Colon (tissue), 2 donors: Measurements from ENCODE around the gene CCL27.
"Not testable (repeated sequence)": the region's sequence is repeated elsewhere in the genome, so short reads cannot be mapped to it uniquely, and the experiment has no call there.

Experiments
- FAIRE-seq: peaks from 2 replicates; lab custom pipeline; 2012; peaks lifted over from hg19 to GRCh38; lab: Jason Lieb, UNC
- donor health status: control.
- donor health status: control.

CCL27 gene

DNA sequence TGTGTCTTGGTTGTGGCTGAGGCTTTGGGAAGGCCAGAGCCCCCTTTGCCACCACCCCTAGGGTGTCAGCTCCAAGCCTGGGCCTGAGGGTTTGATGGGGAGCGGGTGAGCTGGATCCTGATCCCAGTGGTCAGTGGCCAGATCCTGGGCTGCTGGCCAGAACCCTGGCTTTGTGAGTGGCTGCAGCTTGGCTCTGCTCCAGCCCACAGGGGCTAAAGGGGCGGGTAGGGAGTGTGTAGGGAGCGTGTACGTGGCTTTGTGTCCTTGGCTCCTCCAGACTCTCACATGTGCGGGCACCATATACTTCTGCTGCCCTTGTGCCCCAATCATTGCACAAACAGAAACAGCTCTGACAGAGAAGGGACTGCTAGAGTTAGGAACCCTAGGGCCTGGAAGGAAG lies 11.6 kb downstream of the CCL27 start:
- FAIRE-seq: no peak

DNA sequence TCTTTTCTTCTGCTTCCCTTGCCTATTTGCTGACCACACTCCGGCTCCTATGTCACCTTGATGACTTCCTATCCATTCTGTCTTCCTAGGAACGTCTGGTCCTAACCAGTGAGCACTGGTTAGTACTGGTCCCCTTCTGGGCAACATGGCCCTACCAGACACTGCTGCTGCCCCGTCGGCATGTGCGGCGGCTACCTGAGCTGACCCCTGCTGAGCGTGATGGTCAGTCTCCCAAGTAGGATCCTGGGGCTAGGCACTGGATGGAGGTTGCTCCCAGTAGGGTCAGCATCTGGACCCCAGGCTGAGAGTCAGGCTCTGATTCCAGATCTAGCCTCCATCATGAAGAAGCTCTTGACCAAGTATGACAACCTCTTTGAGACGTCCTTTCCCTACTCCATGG lies 13.8 kb downstream of the CCL27 start:
- FAIRE-seq: no peak

- FAIRE-seq: no peak
Measured at GRCh38 chr9:34647651-34648050, 14.8 kb downstream of the CCL27 start.

DNA sequence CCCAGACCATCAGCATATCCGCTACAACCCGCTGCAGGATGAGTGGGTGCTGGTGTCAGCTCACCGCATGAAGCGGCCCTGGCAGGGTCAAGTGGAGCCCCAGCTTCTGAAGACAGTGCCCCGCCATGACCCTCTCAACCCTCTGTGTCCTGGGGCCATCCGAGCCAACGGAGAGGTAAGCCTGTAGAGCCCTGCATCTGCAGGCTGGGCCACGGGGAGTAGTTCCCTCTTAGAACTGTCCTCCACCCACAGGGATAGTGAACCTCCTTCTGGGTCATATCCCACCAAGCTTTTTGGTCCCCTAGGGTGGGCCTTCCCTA lies 15.4 kb downstream of the CCL27 start:
- FAIRE-seq: no peak

DNA sequence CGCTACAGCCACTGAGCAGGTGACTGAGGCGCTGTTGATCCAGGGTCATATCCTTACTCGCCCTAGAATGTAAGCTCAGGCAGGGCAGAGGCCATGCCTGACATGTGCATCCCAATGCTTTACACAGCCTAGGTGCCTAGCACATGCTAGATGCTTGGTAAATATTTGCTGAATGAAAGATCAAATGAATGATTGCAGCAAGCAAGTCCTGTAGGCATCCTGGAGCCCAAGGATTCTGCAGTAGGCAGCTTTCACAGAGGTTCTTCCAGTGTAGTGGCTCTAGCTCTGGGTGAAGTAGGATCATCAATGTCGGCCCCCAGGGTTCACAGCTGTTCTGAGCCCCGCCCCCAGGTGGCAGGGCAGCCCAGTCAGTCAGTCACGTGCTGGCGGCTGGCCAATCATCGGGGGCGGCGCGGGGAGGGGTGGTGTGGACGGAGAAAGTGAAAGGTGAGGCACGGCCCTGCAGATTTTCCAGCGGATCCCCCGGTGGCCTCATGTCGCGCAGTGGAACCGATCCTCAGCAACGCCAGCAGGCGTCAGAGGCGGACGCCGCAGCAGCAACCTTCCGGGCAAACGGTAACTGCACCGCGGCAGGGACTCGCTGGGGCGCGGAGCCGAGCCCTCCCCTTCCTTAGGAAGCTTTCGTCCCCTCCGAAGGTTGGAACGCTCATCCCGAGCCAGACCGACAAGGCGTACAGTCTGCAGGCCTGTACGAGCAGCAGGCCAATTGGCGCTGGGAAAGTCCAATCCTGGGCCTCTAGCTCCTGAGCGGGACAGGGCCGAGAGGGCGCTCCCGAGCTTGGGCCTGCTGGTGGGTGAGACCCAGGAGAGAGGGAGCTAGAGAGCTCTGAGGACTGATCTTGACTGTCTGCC lies 16.0 kb downstream of the CCL27 start, which contains the start of gene GALT:
Gene GALT (plus strand): TSS at position 465 of the 873 bp plus-strand sequence. CDS start 30 bp downstream, at position 495.
- FAIRE-seq: peak; percentile 24

- no peak for FAIRE-seq
Measured at GRCh38 chr9:34644766-34645314, 17.6 kb downstream of the CCL27 start.

GRCh38 chr9:34642679-34643078 lies 19.8 kb downstream of the CCL27 start:
- no peak for FAIRE-seq

DNA sequence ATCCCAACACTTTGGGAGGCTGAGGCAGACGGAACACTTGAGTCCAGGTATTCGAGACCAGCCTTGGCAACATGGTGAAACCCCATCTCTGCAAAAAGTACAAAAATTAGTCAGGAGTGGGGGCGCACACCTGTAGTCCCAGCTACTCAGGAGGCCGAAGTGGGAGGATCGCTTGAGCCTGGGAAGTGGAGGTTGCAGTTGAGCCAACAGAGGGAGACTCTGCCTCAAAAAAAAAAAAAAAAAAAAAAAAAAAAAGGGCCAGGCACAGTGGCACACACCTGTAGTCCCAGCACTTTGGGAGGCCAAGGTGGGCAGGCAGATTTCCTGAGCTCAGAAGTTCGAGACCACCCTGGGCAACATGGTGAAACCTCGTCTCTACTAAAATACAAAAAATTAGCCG lies 23.1 kb downstream of the CCL27 start:
- FAIRE-seq: not testable (repeated sequence)

DNA sequence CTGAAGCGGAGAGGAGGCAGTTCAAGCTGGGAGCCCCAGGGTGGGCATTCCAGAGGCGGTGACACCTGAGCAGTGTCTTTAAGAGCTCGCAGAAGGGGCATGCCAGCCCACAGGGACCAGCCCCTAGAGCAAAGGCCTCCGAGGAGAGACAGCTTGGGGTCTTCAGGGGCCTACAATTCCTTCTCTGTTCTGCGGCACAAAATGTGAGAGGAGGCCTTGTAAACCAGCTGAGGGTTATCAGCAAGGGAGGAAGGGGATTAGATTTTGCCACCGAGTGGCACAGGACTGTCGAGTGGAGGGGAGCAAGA lies 24.4 kb downstream of the CCL27 start:
- FAIRE-seq: no peak

DNA sequence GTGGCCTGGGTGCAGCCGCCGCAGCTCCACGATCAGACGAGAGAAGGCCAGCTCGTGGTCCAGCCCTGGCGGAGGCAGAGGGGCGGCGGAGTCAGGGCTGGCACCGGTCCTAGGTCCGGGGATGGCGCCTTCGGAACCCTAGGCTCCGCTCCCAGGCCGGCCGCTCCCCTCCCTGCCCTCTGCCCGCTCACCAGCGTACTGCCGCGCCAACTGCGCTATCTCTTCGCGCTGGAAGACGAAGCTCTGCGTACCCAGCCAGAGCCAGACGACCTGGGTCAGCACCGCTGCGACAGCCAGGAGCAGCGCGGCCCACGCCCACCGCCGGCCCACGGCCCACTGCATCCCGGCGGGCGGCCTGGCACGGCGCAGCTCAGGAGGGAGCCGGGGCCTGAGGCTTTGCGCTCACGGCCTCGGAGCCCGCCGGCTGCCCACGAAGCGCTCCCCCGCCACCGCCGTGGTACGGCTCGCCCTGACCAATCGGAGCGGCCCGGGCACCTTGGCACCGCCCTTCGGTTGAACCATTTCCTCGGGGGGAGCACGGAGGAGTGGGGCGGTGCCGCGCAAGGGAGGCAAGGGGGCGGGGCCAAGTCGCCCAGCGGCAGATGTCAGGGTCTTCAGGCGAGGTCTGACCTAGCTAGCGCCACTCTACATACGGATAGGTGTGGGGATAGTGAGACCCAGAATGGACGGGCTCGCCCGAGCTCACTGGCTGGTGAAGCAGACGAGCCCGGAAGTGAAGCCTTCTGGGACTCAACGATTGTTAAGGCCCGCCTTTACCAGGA lies 24.9 kb downstream of the CCL27 start, which contains the start of gene SIGMAR1:
Gene SIGMAR1 (minus strand): TSS at position 432 of the 782 bp plus-strand sequence. CDS start 90 bp downstream, at position 342.
- FAIRE-seq: no peak

DNA sequence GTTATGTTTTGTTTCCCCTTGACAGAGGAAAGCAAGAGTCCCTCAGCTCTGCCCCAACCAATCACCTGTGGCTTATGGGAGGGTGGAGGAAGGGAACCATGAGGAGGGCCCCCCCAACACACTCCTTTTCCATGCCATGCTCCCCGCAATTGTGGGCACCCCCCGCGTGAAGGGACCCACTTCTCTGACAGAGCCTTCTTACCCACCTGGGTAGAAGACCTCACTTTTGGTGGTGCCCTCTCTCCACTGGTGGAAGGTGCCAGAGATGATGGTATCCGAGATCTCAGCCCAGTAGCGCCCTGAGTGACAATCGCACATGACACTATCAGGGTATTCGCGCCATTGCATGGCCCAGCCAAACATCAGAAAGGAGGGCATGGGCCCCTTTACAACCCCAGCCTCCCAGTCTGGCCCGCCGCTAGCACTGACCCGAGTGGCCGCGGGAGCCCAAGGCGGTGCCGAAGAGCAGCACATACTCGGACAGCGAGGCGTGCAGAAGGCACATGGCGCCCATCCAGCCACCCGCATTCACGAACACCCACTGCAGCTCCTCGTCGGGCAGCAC lies 25.6 kb downstream of the CCL27 start:
- no peak for FAIRE-seq

GRCh38 chr9:34635556-34635955 lies 26.9 kb downstream of the CCL27 start:
- no peak for FAIRE-seq

GRCh38 chr9:34634551-34635248 lies 27.8 kb downstream of the CCL27 start:
- no peak for FAIRE-seq

- no peak for FAIRE-seq
Measured at GRCh38 chr9:34633851-34634550, 28.5 kb downstream of the CCL27 start.

DNA sequence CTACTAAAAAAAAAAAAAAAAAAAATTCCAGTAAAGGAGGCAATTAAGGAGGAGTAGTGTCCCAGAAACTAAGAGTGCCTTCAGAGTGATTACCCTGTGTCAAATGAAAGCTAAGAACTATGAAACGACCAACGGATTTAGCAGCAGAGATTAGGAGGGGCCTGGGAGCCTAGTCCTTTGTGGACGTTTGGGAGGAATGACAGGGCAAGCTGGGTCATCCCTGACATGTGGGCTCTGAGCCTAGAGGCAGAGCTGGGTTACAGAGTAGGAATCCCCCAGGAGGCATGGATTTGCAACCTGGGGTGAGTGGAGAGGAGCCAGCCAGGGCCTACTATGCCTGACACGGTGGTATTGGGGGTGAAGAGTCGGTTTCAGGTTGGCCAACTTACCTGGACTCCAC lies 29.3 kb downstream of the CCL27 start:
- FAIRE-seq: no peak

DNA sequence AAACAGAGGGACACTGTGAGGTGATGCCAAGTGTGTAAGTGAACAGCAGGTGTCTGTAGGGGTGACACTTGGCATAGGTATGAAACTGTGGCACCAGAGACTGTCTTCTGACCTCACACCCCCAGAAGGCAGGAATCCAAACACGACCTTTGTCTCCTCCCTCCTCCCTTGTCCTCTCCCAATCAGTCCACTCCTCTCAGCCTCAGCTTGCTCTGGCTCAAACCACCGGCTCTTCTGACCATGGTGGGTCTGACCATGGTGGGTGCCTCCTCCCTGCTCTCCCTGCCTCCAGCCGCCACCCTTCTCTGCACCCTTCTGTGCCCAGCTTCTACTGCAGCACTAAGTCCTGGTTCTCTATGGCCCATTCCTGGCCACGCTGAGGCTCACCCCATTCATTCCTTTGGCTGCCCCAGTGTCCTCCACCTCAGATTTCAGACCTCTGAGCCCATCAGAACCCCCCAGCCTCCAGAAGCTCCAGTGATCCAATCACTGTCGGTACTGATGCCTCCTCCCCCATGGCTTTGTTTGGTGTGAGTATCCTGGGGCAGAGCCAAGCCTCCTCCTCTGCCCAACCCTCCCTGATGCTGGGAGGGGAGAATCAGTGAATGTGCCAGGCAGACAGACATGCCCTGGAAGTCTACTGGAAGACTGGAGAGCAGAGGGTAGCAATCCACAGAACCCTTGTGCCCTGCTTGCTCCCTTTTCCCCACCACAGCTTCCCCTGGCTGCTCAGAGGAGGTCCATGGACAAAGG lies 31.9 kb downstream of the CCL27 start:
- FAIRE-seq: no peak

GRCh38 chr9:34629491-34629808 lies 33.0 kb downstream of the CCL27 start:
- FAIRE-seq: no peak

DNA sequence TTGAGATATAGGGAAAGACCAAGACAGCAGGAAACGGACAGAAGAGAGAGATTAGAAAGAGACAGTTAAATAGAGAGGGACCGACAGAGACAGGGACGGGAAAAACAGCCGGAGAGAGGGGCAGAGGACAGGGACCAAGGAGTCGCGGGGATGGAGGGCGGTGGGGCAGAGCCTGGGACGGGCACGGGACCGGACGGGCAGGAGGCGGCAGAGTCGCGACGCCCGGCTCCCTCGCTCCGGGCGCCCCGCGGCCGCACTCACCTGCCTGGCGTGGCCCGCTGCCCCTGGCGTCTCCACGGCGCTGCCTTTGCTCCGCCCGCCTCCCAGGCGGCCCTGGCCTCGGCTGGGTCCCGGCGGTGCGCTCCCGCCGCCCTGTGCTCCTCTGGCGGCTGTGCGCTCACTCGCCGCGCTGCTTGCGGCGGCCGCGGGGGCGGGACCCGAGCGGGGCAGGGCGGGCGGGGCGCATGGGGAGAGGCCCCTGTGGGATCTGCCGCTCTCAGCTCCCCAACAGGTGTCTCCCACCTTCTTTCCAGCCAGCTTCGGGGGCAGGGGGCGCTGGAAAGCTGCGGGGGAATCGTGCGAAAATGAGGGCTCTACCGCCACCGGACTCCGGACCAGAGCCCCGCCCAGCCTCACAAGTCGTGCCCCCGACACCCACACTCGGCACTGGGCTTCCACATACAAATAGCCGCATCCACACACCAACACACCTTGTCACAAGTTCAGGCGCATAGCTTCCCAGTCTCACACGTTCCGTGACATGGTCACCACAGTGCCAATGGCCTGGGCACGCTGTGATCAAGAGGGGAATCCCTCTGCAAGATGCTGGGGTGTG lies 33.6 kb downstream of the CCL27 start, which contains the start of gene ARID3C:
Gene ARID3C (minus strand): TSS at position 411 of the 835 bp plus-strand sequence. CDS start 1,052 bp downstream, outside the sequence.
- FAIRE-seq: no peak

DNA sequence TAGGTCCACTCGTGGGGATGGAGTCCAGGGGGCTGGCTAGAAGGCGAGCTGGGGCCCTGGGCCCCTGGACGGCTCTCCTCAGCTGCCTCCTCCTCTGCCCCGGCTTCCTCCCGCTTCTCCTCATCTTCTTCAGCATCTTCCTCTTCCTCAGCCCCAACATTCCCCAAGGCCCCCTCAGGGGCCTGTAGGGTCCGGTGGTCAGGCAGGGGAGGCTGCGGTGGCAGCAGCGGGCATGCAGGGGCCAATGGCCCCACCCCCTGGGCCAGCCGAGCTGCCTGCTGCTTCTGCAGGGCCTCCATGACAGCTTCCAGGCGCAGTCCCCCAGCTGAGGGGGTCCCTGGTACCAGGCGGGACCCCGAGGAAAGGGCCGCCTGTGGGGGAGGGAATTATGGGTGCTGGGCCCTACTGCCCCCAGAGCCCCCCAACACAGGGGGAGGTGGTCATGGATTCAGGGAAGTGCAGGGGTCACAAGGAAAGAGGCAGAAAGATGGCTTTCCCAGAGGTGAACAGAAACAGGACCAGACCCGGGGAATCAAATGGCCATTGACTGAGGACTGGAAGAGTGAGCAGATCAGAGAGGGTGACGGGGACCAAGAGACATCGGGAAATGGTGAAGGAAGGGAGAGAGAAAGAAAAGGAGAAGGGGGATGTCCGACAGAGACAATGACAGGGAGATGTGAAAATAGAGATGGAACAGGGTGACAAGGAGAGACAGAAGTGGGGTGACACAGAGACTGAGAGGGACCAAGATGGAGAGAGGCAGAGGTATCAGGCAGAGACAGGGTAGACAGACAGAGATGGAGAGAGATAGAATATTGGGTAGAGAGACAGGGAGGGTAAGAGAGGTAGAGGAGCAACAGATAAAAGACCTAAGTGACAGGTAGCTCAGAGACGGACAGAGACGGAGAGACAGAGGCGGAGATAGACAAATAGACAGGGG lies 34.5 kb downstream of the CCL27 start:
- FAIRE-seq: no peak
